AG04449 (cell line): ENCODE measurements around the gene SCD5.

Experiments used
- CTCF ChIA-PET: fragments of 350-600 bp; formaldehyde crosslinking; extraction: SDS; loops from one replicate; lab custom pipeline; 2021; ENCODE audit warnings: antibody characterized with exemption; lab: Yijun Ruan, JAX
- POLR2A ChIA-PET: fragments of 400-600, 350-600 bp; formaldehyde crosslinking; extraction: SDS; loops from one replicate; lab custom pipeline; 2020; ENCODE audit warnings: antibody characterized with exemption, inconsistent platforms; lab: Yijun Ruan, JAX
- DNase-seq: peaks from one replicate; pipeline ENCODE4 v3.0.0-alpha.2; 2010; ENCODE audit warnings: low read depth, low spot score
- H3K4me3 ChIP-seq: 2 replicates; pipeline ENCODE4 v1.5.1; 2011; ENCODE audit warnings: low read depth, mild to moderate bottlenecking, control low read depth, low read length
- CTCF ChIP-seq: IDR thresholded peaks from one replicate; pipeline ENCODE4 v1.5.1; 2011; ENCODE audit warnings: mild to moderate bottlenecking, moderate library complexity, low read length, control low read depth, inconsistent platforms; ENCODE audit not compliant: insufficient read depth; ENCODE audit errors: missing control alignments

The SCD5 gene

GRCh38 chr4:82811392-82811791 lies 12.8 kb upstream of the SCD5 start:
- ChIA-PET CTCF (interaction anchor here (1.7 kb wide), 1 partner anchor 11 kb away, joined by 5 read pairs; no protein-coding TSS in a partner anchor), POLR2A (no interaction called here)
- no peak for TF ChIP-seq CTCF
- no peak for DNase-seq
- H3K4me3 ChIP-seq, result no peak overlapping the region

GRCh38 chr4:82810176-82810575 lies 11.6 kb upstream of the SCD5 start:
- POLR2A ChIA-PET, result no interaction called here
- H3K4me3 ChIP-seq, result no peak overlapping the region
- TF ChIP-seq CTCF, result no peak
- CTCF ChIA-PET, result interaction anchor here (1.7 kb wide), 1 partner anchor 10 kb away, joined by 5 read pairs; no protein-coding TSS in a partner anchor
- no peak for DNase-seq

- ChIA-PET CTCF (interaction anchor here (1.7 kb wide), 1 partner anchor 9 kb away, joined by 5 read pairs; no protein-coding TSS in a partner anchor), POLR2A (no interaction called here)
- H3K4me3 ChIP-seq, result no peak overlapping the region
- TF ChIP-seq CTCF, result no peak
- DNase-seq, result no peak
Measured at GRCh38 chr4:82809619-82810018, 11.0 kb upstream of the SCD5 start.

- no peak overlapping the region for H3K4me3 ChIP-seq
- CTCF ChIA-PET, result interaction anchor here (1.2 to 3.3 kb wide), 3 partner anchors 15 to 95 kb away, joined by 4 to 17 read pairs (median 4); no protein-coding TSS in a partner anchor
- DNase-seq, result no peak
- TF ChIP-seq CTCF, result no peak
- POLR2A ChIA-PET, result no interaction called here
Measured at GRCh38 chr4:82803746-82804145, 5.2 kb upstream of the SCD5 start.

- no peak for DNase-seq
- ChIA-PET CTCF (interaction anchor here (0.8 to 3.3 kb wide), 3 partner anchors 17 to 87 kb away, joined by 4 to 17 read pairs (median 4); no protein-coding TSS in a partner anchor), POLR2A (no interaction called here)
- H3K4me3 ChIP-seq, result no peak overlapping the region
- TF ChIP-seq CTCF, result no peak
Measured at GRCh38 chr4:82802911-82803310, 4.3 kb upstream of the SCD5 start.

GRCh38 chr4:82801910-82802521 lies 3.4 kb upstream of the SCD5 start:
- ChIA-PET POLR2A (interaction anchor here (0.6 kb wide), 1 partner anchor 133 kb away, joined by 3 read pairs; no protein-coding TSS in a partner anchor), CTCF (interaction anchor here (0.7 to 4.3 kb wide), 11 partner anchors 11 to 385 kb away, joined by 3 to 26 read pairs (median 5); no protein-coding TSS in a partner anchor)
- peak; percentile 51 for TF ChIP-seq CTCF
- no peak for DNase-seq
- no peak overlapping the region for H3K4me3 ChIP-seq
